Tibial nerve (tissue), 4 donors: ENCODE results near the gene SLC38A5. TPM values are rescaled to one million over a fixed set of nuclear protein-coding genes. Genes with fewer than 3 reads are reported as not detected.

Experiments
- DNase-seq, 2 donors: peaks; one replicate each; pipeline ENCODE4 v3.0.0-alpha.2; 2019; ENCODE audit warnings: low spot score in 2 of 2
- H3K27ac ChIP-seq, 4 donors: fragments of 200-600 bp; sonication (generic) in 3 of 4; one replicate each; pipeline ENCODE4 v1.5.1; 2017 to 2019; ENCODE audit warnings: mild to moderate bottlenecking in 1 of 4
- H3K27me3 ChIP-seq, 2 donors: fragments of 200-600 bp; sonication (generic) in 1 of 2; one replicate each; pipeline versions ENCODE4 v1.5.1 to v1.6.0; 2017 to 2019
- H3K36me3 ChIP-seq, 3 donors: fragments of 200-600 bp; sonication (generic); one replicate each; pipeline ENCODE4 v1.5.1; 2018 to 2019
- H3K4me1 ChIP-seq, 4 donors: fragments of 200-600 bp; sonication (generic) in 3 of 4; one replicate each; pipeline ENCODE4 v1.5.1; 2017 to 2019
- H3K4me3 ChIP-seq, 4 donors: fragments of 200-600 bp; sonication (generic) in 3 of 4; one replicate each; pipeline ENCODE4 v1.5.1; 2017 to 2019; ENCODE audit warnings: mild to moderate bottlenecking in 1 of 4, moderate library complexity in 1 of 4
- H3K9me3 ChIP-seq, 4 donors: fragments of 200-600 bp; sonication (generic) in 3 of 4; one replicate each; pipeline ENCODE4 v1.5.1; 2017 to 2019
- CTCF ChIP-seq, 5 experiments: fragments of 200-600 bp in 3 of 5; fragments of 450-650 bp in 2 of 5; sonication (generic) in 3 of 5; IDR thresholded peaks; one replicate each; pipeline ENCODE4 v1.5.1; 2016 to 2019; ENCODE audit warnings: antibody characterized with exemption in 5 of 5, mild to moderate bottlenecking in 3 of 5, moderate library complexity in 2 of 5
- EP300 ChIP-seq, 2 donors: sonication (generic); formaldehyde crosslinking; IDR thresholded peaks; one replicate each; pipeline ENCODE4 v1.6.1; 2017; ENCODE audit warnings: antibody characterized with exemption in 2 of 2, mild to moderate bottlenecking in 1 of 2
- POLR2A ChIP-seq, 2 donors: fragments of 450-650 bp; IDR thresholded peaks; one replicate each; pipeline ENCODE4 v1.6.1; 2017; ENCODE audit warnings: antibody characterized with exemption in 2 of 2, mild to moderate bottlenecking in 2 of 2, moderate library complexity in 2 of 2
- WGBS, 2 donors: methylation state at CpG; one replicate each; pipeline ENCODE4 v1.1.5; 2018; 5-methylcytosine and 5-hydroxymethylcytosine counted together
- total RNA-seq, 4 donors: library from RNA; depleted of rRNA; stranded (reverse); fragments of >200 nt; gene quantifications; one replicate each; pipeline ENCODE4 v1.1.0, GENCODE V29; 2016

SLC38A5 gene
- total RNA-seq, 4 donors from 2014 or later, result 2.4 to 21.9 (median 4.5) TPM

- Histone ChIP-seq H3K36me3 (peaks cover 0 to 34% (median 0%) of the 10 kb centered on the region in 3 donors), H3K9me3 (no peaks in the 10 kb centered on the region), H3K4me3 (no peak overlapping the region), H3K27ac (no peak overlapping the region), H3K4me1 (peaks cover 0 to 2% (median 0%) of the 10 kb centered on the region in 4 donors), H3K27me3 (no peaks in the 10 kb centered on the region)
- DNase-seq, result no peak
- 81 to 97% methylated on average over 9 of the region's 9 CpGs for WGBS, 2 donors
- TF ChIP-seq CTCF (IDR thresholded peaks at IDR 0.05) (no peak), EP300 (IDR thresholded peaks at IDR 0.05) (no peak), POLR2A (IDR thresholded peaks at IDR 0.05) (no peak)
These were observed 44.9 kb upstream of the SLC38A5 start for GRCh38 chrX:48514868-48515460.

- 89 to 93% methylated on average over 8 to 15 of the region's 16 CpGs for WGBS, 2 donors
- H3K4me1 ChIP-seq, result peaks cover 0 to 8% (median 0%) of the 10 kb centered on the region in 4 donors
- no peaks in the 10 kb centered on the region for H3K27me3 ChIP-seq
- no peak for DNase-seq
- H3K9me3 ChIP-seq, result no peaks in the 10 kb centered on the region
- H3K4me3 ChIP-seq, result no peak overlapping the region
- no peak for TF ChIP-seq EP300 (IDR thresholded peaks at IDR 0.05)
- TF ChIP-seq CTCF (IDR thresholded peaks at IDR 0.05), result no peak
- no peak for TF ChIP-seq POLR2A (IDR thresholded peaks at IDR 0.05)
- H3K36me3 ChIP-seq, result peaks cover 0 to 34% (median 0%) of the 10 kb centered on the region in 3 donors
- H3K27ac ChIP-seq, result no peak overlapping the region
These were observed 44.2 kb upstream of the SLC38A5 start for GRCh38 chrX:48514126-48514806.

- peaks cover 0 to 34% (median 0%) of the 10 kb centered on the region in 3 donors for H3K36me3 ChIP-seq
- WGBS, 2 donors, result 77% methylated on average over 4 of the region's 4 CpGs; no CpG with 5 or more reads in 1 of the 2 donors
- no peak for TF ChIP-seq POLR2A (IDR thresholded peaks at IDR 0.05)
- no peak for TF ChIP-seq EP300 (IDR thresholded peaks at IDR 0.05)
- no peak for TF ChIP-seq CTCF (IDR thresholded peaks at IDR 0.05)
- no peak overlapping the region for H3K27ac ChIP-seq
- peaks cover 0 to 8% (median 0%) of the 10 kb centered on the region in 4 donors for H3K4me1 ChIP-seq
- DNase-seq, result no peak
- no peak overlapping the region for H3K4me3 ChIP-seq
- H3K27me3 ChIP-seq, result no peaks in the 10 kb centered on the region
- no peaks in the 10 kb centered on the region for H3K9me3 ChIP-seq
These were observed 43.6 kb upstream of the SLC38A5 start for GRCh38 chrX:48513670-48514069.

- 88% methylated on average over 19 of the region's 20 CpGs; no CpG with 5 or more reads in 1 of the 2 donors for WGBS, 2 donors
- DNase-seq, result no peak
- H3K4me1 ChIP-seq, result peaks cover 0 to 12% (median 0%) of the 10 kb centered on the region in 4 donors
- TF ChIP-seq POLR2A (IDR thresholded peaks at IDR 0.05) (no peak), EP300 (IDR thresholded peaks at IDR 0.05) (no peak), CTCF (IDR thresholded peaks at IDR 0.05) (no peak)
- H3K4me3 ChIP-seq, result no peak overlapping the region
- no peaks in the 10 kb centered on the region for H3K9me3 ChIP-seq
- no peaks in the 10 kb centered on the region for H3K27me3 ChIP-seq
- H3K36me3 ChIP-seq, result peaks cover 0 to 34% (median 0%) of the 10 kb centered on the region in 3 donors
- no peak overlapping the region for H3K27ac ChIP-seq
These were observed 42.4 kb upstream of the SLC38A5 start for GRCh38 chrX:48512371-48512935.

- DNase-seq, result no peak
- no peak overlapping the region for H3K4me3 ChIP-seq
- no peak for TF ChIP-seq POLR2A (IDR thresholded peaks at IDR 0.05)
- no peak for TF ChIP-seq EP300 (IDR thresholded peaks at IDR 0.05)
- peak in 1 of 5 experiments; percentile 5 for TF ChIP-seq CTCF (IDR thresholded peaks at IDR 0.05)
- no peak overlapping the region for H3K27ac ChIP-seq
- peaks cover 0 to 30% (median 0%) of the 10 kb centered on the region in 3 donors for H3K36me3 ChIP-seq
- no peaks in the 10 kb centered on the region for H3K27me3 ChIP-seq
- peaks cover 0 to 12% (median 0%) of the 10 kb centered on the region in 4 donors for H3K4me1 ChIP-seq
- no peaks in the 10 kb centered on the region for H3K9me3 ChIP-seq
- 69 to 72% methylated on average over 4 of the region's 4 CpGs for WGBS, 2 donors
These were observed 41.5 kb upstream of the SLC38A5 start for GRCh38 chrX:48511560-48511959.
